Neuron (in vitro differentiated cells): Measurements from ENCODE around the gene MAFF.

ENCODE experiments used
- H2AFZ ChIP-seq: one replicate; pipeline ENCODE4 v1.6.1; 2013; ENCODE audit warnings: low read depth, mild to moderate bottlenecking, inconsistent platforms, low read length, moderate library complexity
- H3K27me3 ChIP-seq: one replicate; pipeline ENCODE4 v1.6.1; 2013; ENCODE audit warnings: low read length; ENCODE audit not compliant: insufficient read depth
- H3K36me3 ChIP-seq: one replicate; pipeline ENCODE4 v1.6.1; 2013; ENCODE audit warnings: low read length; ENCODE audit not compliant: insufficient read depth
- H3K4me1 ChIP-seq: one replicate; pipeline ENCODE4 v1.6.1; 2013; ENCODE audit warnings: low read length; ENCODE audit not compliant: insufficient read depth
- H3K4me3 ChIP-seq: 2 replicates; pipeline ENCODE4 v1.5.1; 2013; ENCODE audit warnings: mild to moderate bottlenecking, low read length, moderate library complexity
- H3K9me3 ChIP-seq: one replicate; pipeline ENCODE4 v1.6.1; 2013; ENCODE audit warnings: low read length

Gene MAFF

GRCh38 chr22:38201371-38201710 is 453 bp upstream of the MAFF start:
- Histone ChIP-seq H2AFZ (peak overlapping the region; percentile 2), H3K27me3 (no peaks in the 10 kb centered on the region), H3K4me3 (peak overlapping the region; percentile 23), H3K9me3 (no peaks in the 10 kb centered on the region), H3K36me3 (no peaks in the 10 kb centered on the region), H3K4me1 (peaks cover 11% of the 10 kb centered on the region)

- Histone ChIP-seq H3K36me3 (no peaks in the 10 kb centered on the region), H3K4me1 (peaks cover 11% of the 10 kb centered on the region), H3K4me3 (peak overlapping the region; percentile 71), H2AFZ (peak overlapping the region; percentile 71), H3K27me3 (no peaks in the 10 kb centered on the region), H3K9me3 (no peaks in the 10 kb centered on the region)
Measured at GRCh38 chr22:38202437-38203089, 769 bp downstream of the MAFF start.

GRCh38 chr22:38203090-38203810 is 1.5 kb downstream of the MAFF start:
- no peaks in the 10 kb centered on the region for H3K36me3 ChIP-seq
- peak overlapping the region; percentile 71 for H3K4me3 ChIP-seq
- no peaks in the 10 kb centered on the region for H3K27me3 ChIP-seq
- H3K9me3 ChIP-seq = no peaks in the 10 kb centered on the region
- H2AFZ ChIP-seq = peak overlapping the region; percentile 71
- H3K4me1 ChIP-seq = peaks cover 11% of the 10 kb centered on the region

GRCh38 chr22:38203855-38204514 is 2.2 kb downstream of the MAFF start:
- no peaks in the 10 kb centered on the region for H3K36me3 ChIP-seq
- no peaks in the 10 kb centered on the region for H3K9me3 ChIP-seq
- peaks cover 11% of the 10 kb centered on the region for H3K4me1 ChIP-seq
- H2AFZ ChIP-seq = no peak overlapping the region
- H3K27me3 ChIP-seq = no peaks in the 10 kb centered on the region
- H3K4me3 ChIP-seq = no peak overlapping the region

GRCh38 chr22:38204784-38205183 is 3.0 kb downstream of the MAFF start:
- Histone ChIP-seq H2AFZ (no peak overlapping the region), H3K4me1 (peaks cover 11% of the 10 kb centered on the region), H3K4me3 (no peak overlapping the region), H3K36me3 (no peaks in the 10 kb centered on the region), H3K27me3 (no peaks in the 10 kb centered on the region), H3K9me3 (no peaks in the 10 kb centered on the region)

GRCh38 chr22:38205261-38206128 is 3.7 kb downstream of the MAFF start:
- no peaks in the 10 kb centered on the region for H3K9me3 ChIP-seq
- H3K4me3 ChIP-seq = no peak overlapping the region
- H3K27me3 ChIP-seq = no peaks in the 10 kb centered on the region
- H2AFZ ChIP-seq = no peak overlapping the region
- peaks cover 11% of the 10 kb centered on the region for H3K4me1 ChIP-seq
- H3K36me3 ChIP-seq = no peaks in the 10 kb centered on the region

- Histone ChIP-seq H2AFZ (no peak overlapping the region), H3K4me3 (no peak overlapping the region), H3K27me3 (no peaks in the 10 kb centered on the region), H3K4me1 (peaks cover 6% of the 10 kb centered on the region), H3K9me3 (no peaks in the 10 kb centered on the region), H3K36me3 (no peaks in the 10 kb centered on the region)
Measured at GRCh38 chr22:38207898-38208432, 6.2 kb downstream of the MAFF start.

- no peaks in the 10 kb centered on the region for H3K9me3 ChIP-seq
- H3K27me3 ChIP-seq = no peaks in the 10 kb centered on the region
- no peak overlapping the region for H3K4me3 ChIP-seq
- no peak overlapping the region for H2AFZ ChIP-seq
- peaks cover 1% of the 10 kb centered on the region for H3K4me1 ChIP-seq
- no peaks in the 10 kb centered on the region for H3K36me3 ChIP-seq
Measured at GRCh38 chr22:38208551-38208968, 6.8 kb downstream of the MAFF start.

- no peaks in the 10 kb centered on the region for H3K27me3 ChIP-seq
- H3K9me3 ChIP-seq = no peaks in the 10 kb centered on the region
- no peak overlapping the region for H2AFZ ChIP-seq
- H3K4me1 ChIP-seq = no peaks in the 10 kb centered on the region
- H3K4me3 ChIP-seq = no peak overlapping the region
- peaks cover 3% of the 10 kb centered on the region for H3K36me3 ChIP-seq
Measured at GRCh38 chr22:38211556-38211955, 9.8 kb downstream of the MAFF start.

GRCh38 chr22:38212442-38212841 is 10.6 kb downstream of the MAFF start:
- Histone ChIP-seq H3K36me3 (peaks cover 3% of the 10 kb centered on the region), H3K9me3 (no peaks in the 10 kb centered on the region), H3K4me1 (no peaks in the 10 kb centered on the region), H3K4me3 (no peak overlapping the region), H3K27me3 (no peaks in the 10 kb centered on the region), H2AFZ (no peak overlapping the region)

GRCh38 chr22:38213319-38213989 is 11.7 kb downstream of the MAFF start:
- Histone ChIP-seq H3K4me1 (peaks cover 3% of the 10 kb centered on the region), H3K4me3 (no peak overlapping the region), H2AFZ (no peak overlapping the region), H3K36me3 (peaks cover 3% of the 10 kb centered on the region), H3K27me3 (no peaks in the 10 kb centered on the region), H3K9me3 (no peaks in the 10 kb centered on the region)

- H3K4me3 ChIP-seq = no peak overlapping the region
Measured at GRCh38 chr22:38213990-38214301, 12.2 kb downstream of the MAFF start.

More at GRCh38 chr22:38213990-38214301, 12.2 kb downstream of the MAFF start:
- no peaks in the 10 kb centered on the region for H3K9me3 ChIP-seq
- no peaks in the 10 kb centered on the region for H3K27me3 ChIP-seq
- peaks cover 3% of the 10 kb centered on the region for H3K36me3 ChIP-seq
- peaks cover 8% of the 10 kb centered on the region for H3K4me1 ChIP-seq
- H2AFZ ChIP-seq = no peak overlapping the region
